ENCODE results near the gene SPAG16.

DNA sequence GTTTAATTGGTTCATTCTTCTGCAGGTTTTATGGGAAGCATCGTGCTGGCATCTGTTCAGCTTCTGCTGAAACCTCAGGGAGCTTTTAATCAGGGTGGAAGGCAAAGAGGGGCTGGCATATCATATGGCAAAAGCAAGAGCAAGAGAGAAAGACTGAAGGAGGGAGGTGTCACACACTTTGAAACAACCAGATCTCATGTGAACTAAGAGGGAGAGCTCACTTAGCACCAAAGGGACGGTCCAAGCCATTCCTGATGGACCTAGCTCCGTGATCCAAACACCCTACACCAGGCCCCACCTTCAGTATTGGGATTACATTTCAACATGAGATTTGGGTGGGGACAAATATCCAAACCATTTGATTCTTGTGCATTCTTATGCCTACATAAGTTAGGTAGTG, 563.1 kb downstream of the SPAG16 start:
- TF ChIP-seq, protein P1, sequence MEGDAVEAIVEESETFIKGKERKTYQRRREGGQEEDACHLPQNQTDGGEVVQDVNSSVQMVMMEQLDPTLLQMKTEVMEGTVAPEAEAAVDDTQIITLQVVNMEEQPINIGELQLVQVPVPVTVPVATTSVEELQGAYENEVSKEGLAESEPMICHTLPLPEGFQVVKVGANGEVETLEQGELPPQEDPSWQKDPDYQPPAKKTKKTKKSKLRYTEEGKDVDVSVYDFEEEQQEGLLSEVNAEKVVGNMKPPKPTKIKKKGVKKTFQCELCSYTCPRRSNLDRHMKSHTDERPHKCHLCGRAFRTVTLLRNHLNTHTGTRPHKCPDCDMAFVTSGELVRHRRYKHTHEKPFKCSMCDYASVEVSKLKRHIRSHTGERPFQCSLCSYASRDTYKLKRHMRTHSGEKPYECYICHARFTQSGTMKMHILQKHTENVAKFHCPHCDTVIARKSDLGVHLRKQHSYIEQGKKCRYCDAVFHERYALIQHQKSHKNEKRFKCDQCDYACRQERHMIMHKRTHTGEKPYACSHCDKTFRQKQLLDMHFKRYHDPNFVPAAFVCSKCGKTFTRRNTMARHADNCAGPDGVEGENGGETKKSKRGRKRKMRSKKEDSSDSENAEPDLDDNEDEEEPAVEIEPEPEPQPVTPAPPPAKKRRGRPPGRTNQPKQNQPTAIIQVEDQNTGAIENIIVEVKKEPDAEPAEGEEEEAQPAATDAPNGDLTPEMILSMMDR (IDR thresholded peaks at IDR 0.05), result no peak
- TF ChIP-seq POLR2A (IDR thresholded peaks at IDR 0.05), result no peak
